Naive thymus-derived CD4-positive, alpha-beta T cell (primary cell): ENCODE data around the gene CHRNA4. TPM values are rescaled to one million over a fixed set of nuclear protein-coding genes. Genes with fewer than 3 reads are reported as not detected.

Experiments used
- ATAC-seq: fragments of 150-1000 bp; cut with Tn5 transposase; 2 replicates; pipeline ENCODE4 v1.10.0; 2021; ENCODE audit warnings: mild to moderate bottlenecking, moderate library complexity
- CTCF ChIA-PET: fragments of 350-600 bp; sonication (Branson Sonifier 250); formaldehyde crosslinking; loops from one replicate; lab custom pipeline; 2021; ENCODE audit warnings: antibody characterized with exemption; lab: Charles Lee
- POLR2A ChIA-PET: fragments of 350-600 bp; sonication (Branson Sonifier 250); formaldehyde crosslinking; loops from one replicate; lab custom pipeline; 2021; ENCODE audit warnings: antibody characterized with exemption, inconsistent platforms; lab: Charles Lee
- DNase-seq, 9 donors: peaks; one replicate each; pipeline versions ENCODE4 v3.0.0 to v3.0.0-alpha.2; 2020 to 2022; ENCODE audit warnings: mixed read lengths in 1 of 9
- H3K27ac ChIP-seq: one replicate; pipeline ENCODE4 v1.7.0; 2013; ENCODE audit warnings: mild to moderate bottlenecking, low read depth, low read length, moderate library complexity
- H3K27me3 ChIP-seq, 2 donors: one replicate each; pipeline ENCODE4 v1.7.0; 2013; ENCODE audit warnings: low read length in 2 of 2, mild to moderate bottlenecking in 2 of 2, moderate library complexity in 2 of 2; ENCODE audit not compliant: control insufficient read depth in 2 of 2, insufficient read depth in 2 of 2
- H3K36me3 ChIP-seq, 3 experiments: 1 replicate in 2 of 3; 2 replicates in 1 of 3; pipeline ENCODE4 v1.7.0; 2013; ENCODE audit warnings: low read length in 3 of 3, mild to moderate bottlenecking in 3 of 3, moderate library complexity in 1 of 3; ENCODE audit not compliant: insufficient read depth in 3 of 3, control insufficient read depth in 2 of 3
- H3K4me1 ChIP-seq, 2 donors: one replicate each; pipeline ENCODE4 v1.7.0; 2013; ENCODE audit warnings: low read length in 2 of 2, mild to moderate bottlenecking in 2 of 2, moderate library complexity in 1 of 2; ENCODE audit not compliant: control insufficient read depth in 2 of 2, insufficient read depth in 2 of 2
- H3K4me3 ChIP-seq: 2 replicates; pipeline ENCODE4 v1.7.0; 2013; ENCODE audit warnings: mild to moderate bottlenecking, low read length
- H3K9me3 ChIP-seq, 3 experiments: 1 replicate in 2 of 3; 2 replicates in 1 of 3; pipeline ENCODE4 v1.7.0; 2013; ENCODE audit warnings: low read length in 3 of 3; ENCODE audit not compliant: control insufficient read depth in 2 of 3
- H3K27ac Mint-ChIP-seq, 9 donors: one replicate each; pipeline ENCODE4 v1.8.0; 2020 to 2022; ENCODE audit warnings: mixed read lengths in 9 of 9, mild to moderate bottlenecking in 8 of 9, moderate library complexity in 5 of 9, inconsistent platforms in 2 of 9
- H3K27me3 Mint-ChIP-seq, 5 donors: one replicate each; pipeline ENCODE4 v1.8.0; 2021 to 2022; ENCODE audit warnings: mixed read lengths in 5 of 5, mild to moderate bottlenecking in 1 of 5
- H3K36me3 Mint-ChIP-seq, 5 donors: one replicate each; pipeline ENCODE4 v1.8.0; 2020 to 2022; ENCODE audit warnings: mixed read lengths in 5 of 5, mild to moderate bottlenecking in 3 of 5, inconsistent platforms in 1 of 5
- H3K4me1 Mint-ChIP-seq, 7 donors: one replicate each; pipeline ENCODE4 v1.8.0; 2020 to 2022; ENCODE audit warnings: mixed read lengths in 7 of 7, mild to moderate bottlenecking in 3 of 7, inconsistent platforms in 1 of 7
- H3K4me3 Mint-ChIP-seq, 10 donors: one replicate each; pipeline ENCODE4 v1.8.0; 2020 to 2022; ENCODE audit warnings: mild to moderate bottlenecking in 10 of 10, mixed read lengths in 10 of 10, moderate library complexity in 6 of 10, inconsistent platforms in 2 of 10
- H3K9me3 Mint-ChIP-seq, 11 donors: one replicate each; pipeline ENCODE4 v1.8.0; 2020 to 2022; ENCODE audit warnings: mixed read lengths in 11 of 11, mild to moderate bottlenecking in 4 of 11, inconsistent platforms in 1 of 11, moderate library complexity in 1 of 11
- intact Hi-C, 2 donors: fragments of 100-400 bp; cut with micrococcal nuclease; formaldehyde crosslinking; loops; one replicate each; pipeline ENCODE4 v1.15.1; 2023
- polyA plus RNA-seq, 2 donors: library from polyadenylated mRNA; unstranded; fragments of 300-500 nt; fragmentation: Illumina TruSeq; gene quantifications; one replicate each; pipeline ENCODE4 v1.2.3, GENCODE V29; 2021
- total RNA-seq, 6 experiments: library from RNA in 5 of 6; stranded (reverse) in 5 of 6; gene quantifications; 1 replicate in 5 of 6; 2 replicates in 1 of 6; pipeline ENCODE4 v1.2.3 and lab custom pipeline; 2021 to 2026

CHRNA4 gene
- total and polyA plus RNA-seq, 7 experiments from 2014 or later, result not detected

DNA sequence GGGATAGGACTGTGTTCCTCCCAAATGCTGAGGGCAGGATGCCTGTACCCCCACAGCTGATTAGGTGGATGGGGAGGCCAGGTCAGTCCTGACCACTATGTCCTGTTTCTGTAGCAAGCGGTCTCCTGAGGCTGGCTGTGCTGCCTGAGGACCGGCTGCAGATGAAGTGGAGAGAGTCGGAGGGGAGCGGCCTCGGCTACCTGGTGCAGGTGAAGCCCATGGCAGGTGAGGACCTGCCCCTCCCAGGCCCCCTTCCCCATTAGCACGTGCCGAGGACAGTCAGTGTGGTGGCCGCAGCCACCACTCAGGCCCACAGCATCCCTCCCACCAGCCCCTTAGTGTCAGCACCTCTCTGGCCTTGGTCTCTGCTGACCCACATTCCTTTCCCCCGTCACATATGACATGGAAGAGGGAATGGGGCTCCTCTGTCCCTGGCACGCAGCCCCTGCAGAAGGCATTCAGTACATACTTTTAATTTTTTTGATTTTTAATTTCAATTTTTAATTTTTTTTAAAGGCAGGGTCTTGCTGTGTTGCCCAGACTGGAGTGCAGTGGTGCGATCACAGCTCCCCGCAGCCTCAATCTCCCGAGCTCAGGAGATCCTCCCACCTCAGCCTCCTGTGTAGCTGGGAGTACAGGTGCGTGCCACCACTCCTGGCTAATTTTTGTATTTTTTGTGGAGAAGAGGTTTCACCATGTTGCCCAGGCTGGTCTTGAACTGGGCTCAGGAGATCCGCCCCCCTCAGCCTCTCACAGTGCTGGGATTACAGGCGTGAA lies 63.2 kb downstream of the CHRNA4 start:
- Histone ChIP-seq H3K27me3 (no peaks in the 10 kb centered on the region), H3K27ac (no peak overlapping the region), H3K9me3 (no peaks in the 10 kb centered on the region), H3K36me3 (no peaks in the 10 kb centered on the region), H3K4me1 (peaks cover 0 to 7% of the 10 kb centered on the region in 2 donors), H3K4me3 (no peak overlapping the region)
- ChIA-PET POLR2A (no interaction called here), CTCF (no interaction called here)
- H3K27me3 Mint-ChIP-seq, result peaks cover 18 to 34% (median 32%) of the 10 kb centered on the region in 5 donors
- ATAC-seq, result no peak
- H3K36me3 Mint-ChIP-seq, result peaks cover 0 to 3% (median 0%) of the 10 kb centered on the region in 5 donors
- no peak for DNase-seq
- H3K4me1 Mint-ChIP-seq, result peaks cover 5 to 15% (median 9%) of the 10 kb centered on the region in 7 donors
- H3K9me3 Mint-ChIP-seq, result peaks cover 2 to 21% (median 11%) of the 10 kb centered on the region in 11 donors
- no peak overlapping the region for H3K4me3 Mint-ChIP-seq
- no peak overlapping the region for H3K27ac Mint-ChIP-seq
- intact Hi-C loops, result no loop called here

DNA sequence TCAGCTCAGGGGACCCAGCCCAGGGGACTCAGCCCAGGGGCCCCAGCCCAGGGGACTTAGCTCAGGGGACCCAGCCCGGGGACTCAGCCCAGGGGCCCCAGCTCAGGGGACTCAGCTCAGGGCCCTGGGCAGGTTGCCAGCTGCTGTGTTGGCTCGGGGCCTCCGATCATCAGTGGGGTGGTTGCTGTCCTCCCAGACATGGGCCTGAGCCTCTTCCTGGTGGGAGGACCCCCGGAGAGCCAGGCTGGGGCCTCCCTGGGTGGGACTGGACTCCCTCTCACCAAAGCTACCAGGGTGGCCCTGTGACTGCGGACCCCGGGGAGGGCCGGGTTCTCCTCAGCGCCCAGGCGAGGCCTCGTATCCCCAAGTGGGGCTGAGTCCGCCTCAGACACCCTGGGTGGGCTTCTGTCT lies 63.8 kb downstream of the CHRNA4 start:
- H3K4me1 ChIP-seq, result peaks cover 0 to 7% of the 10 kb centered on the region in 2 donors
- DNase-seq (no peak), ATAC-seq (no peak)
- no peaks in the 10 kb centered on the region for H3K27me3 ChIP-seq
- H3K36me3 ChIP-seq, result no peaks in the 10 kb centered on the region
- CTCF ChIA-PET, result no interaction called here
- peaks cover 5 to 15% (median 9%) of the 10 kb centered on the region in 7 donors for H3K4me1 Mint-ChIP-seq
- H3K27me3 Mint-ChIP-seq, result peaks cover 15 to 29% (median 27%) of the 10 kb centered on the region in 5 donors
- no peak overlapping the region for H3K27ac ChIP-seq
- H3K4me3 Mint-ChIP-seq, result no peak overlapping the region
- H3K4me3 ChIP-seq, result no peak overlapping the region
- peaks cover 2 to 15% (median 7%) of the 10 kb centered on the region in 11 donors for H3K9me3 Mint-ChIP-seq
- intact Hi-C loops, result no loop called here
- H3K27ac Mint-ChIP-seq, result no peak overlapping the region
- H3K36me3 Mint-ChIP-seq, result peaks cover 0 to 3% (median 0%) of the 10 kb centered on the region in 5 donors
- POLR2A ChIA-PET, result no interaction called here
- no peaks in the 10 kb centered on the region for H3K9me3 ChIP-seq

DNA sequence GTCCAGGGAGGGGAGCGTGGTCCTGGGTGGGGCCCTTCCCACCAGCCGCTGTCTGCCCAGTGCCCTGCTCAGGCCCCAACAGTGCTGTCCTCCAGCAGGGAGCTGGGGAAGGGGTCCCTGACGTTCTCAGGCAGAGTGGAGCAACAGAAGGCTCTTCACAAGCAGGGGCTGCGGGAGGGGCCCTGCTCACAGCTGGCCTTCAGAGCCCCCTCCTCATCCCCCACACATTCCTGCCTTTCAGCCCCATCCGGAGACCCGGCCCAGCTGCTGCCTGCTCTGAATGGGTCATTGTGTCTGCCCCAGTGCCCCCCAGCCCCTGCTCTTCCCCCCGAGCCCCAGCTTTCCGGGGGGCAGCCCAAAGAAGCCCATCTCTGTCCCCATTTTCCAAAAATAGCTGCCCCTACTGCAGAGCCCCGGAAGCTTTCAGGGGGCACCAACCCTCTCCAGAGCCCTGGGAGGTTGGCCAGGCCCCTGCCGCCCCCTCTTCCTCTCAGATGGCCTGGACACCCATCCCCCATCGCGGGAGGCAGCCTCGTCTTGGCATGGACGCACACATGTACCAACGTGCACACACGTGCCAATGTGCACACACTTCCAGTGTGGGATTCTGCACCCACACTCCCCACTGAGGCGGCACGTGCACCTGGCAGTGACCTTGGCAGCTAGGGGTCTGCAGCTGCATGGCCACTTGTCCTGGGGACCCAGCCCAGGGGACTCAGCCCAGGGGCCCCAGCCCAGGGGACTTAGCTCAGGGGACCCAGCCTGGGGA lies 64.4 kb downstream of the CHRNA4 start:
- POLR2A ChIA-PET, result interaction anchor here (0.6 to 2.0 kb wide), 2 partner anchors 12 to 96 kb away, joined by 3 to 5 read pairs; no protein-coding TSS in a partner anchor
- peaks cover 0 to 3% (median 0%) of the 10 kb centered on the region in 5 donors for H3K36me3 Mint-ChIP-seq
- H3K27ac Mint-ChIP-seq, result no peak overlapping the region

DNA sequence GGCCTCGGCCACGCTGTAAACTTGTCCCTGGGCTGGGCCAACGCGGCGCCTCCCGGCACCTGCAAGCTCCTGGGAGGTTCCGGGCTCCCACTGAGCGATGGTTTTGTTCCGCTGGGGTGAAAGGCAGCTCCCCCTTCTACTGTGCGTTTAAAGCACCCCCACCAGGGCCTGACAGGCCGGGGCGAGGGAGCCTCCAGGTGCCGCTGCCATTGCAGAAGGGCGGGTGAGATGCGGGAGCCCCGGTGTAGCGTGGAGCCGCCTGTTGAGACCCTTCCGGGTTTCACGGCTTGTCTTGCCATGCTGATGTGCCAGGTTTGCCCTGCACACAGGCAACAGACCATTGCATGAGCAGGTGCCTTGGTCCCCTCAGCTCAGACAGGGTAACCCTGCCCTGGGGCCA lies 65.3 kb downstream of the CHRNA4 start:
- intact Hi-C loops, result no loop called here
- Histone ChIP-seq H3K9me3 (no peaks in the 10 kb centered on the region), H3K27me3 (no peaks in the 10 kb centered on the region), H3K4me1 (peaks cover 0 to 7% of the 10 kb centered on the region in 2 donors), H3K27ac (no peak overlapping the region), H3K4me3 (no peak overlapping the region), H3K36me3 (no peaks in the 10 kb centered on the region)
- Mint-ChIP-seq H3K4me1 (peaks cover 5 to 15% (median 9%) of the 10 kb centered on the region in 7 donors), H3K9me3 (peaks cover 0 to 5% (median 1%) of the 10 kb centered on the region in 11 donors), H3K36me3 (peaks cover 0 to 3% (median 0%) of the 10 kb centered on the region in 5 donors), H3K4me3 (peak overlapping the region in 4 of 10 donors; percentile 30 to 57 (median 38)), H3K27ac (peak overlapping the region in 1 of 9 donors; percentile 40), H3K27me3 (peaks cover 11 to 18% (median 17%) of the 10 kb centered on the region in 5 donors)
- ChIA-PET CTCF (interaction anchor here (0.5 kb wide), 1 partner anchor 9 kb away, joined by 4 read pairs; no protein-coding TSS in a partner anchor), POLR2A (interaction anchor here (2.0 kb wide), 1 partner anchor 11 kb away, joined by 5 read pairs; no protein-coding TSS in a partner anchor)
- ATAC-seq (peak; percentile 7), DNase-seq (peak in 1 of 9 donors; percentile 6)

More for the DNA sequence above, 64.4 kb downstream of the CHRNA4 start:
- peaks cover 0 to 7% of the 10 kb centered on the region in 2 donors for H3K4me1 ChIP-seq
- ATAC-seq (no peak), DNase-seq (no peak)
- no peaks in the 10 kb centered on the region for H3K9me3 ChIP-seq
- intact Hi-C loops, result no loop called here
- peaks cover 5 to 15% (median 9%) of the 10 kb centered on the region in 7 donors for H3K4me1 Mint-ChIP-seq
- CTCF ChIA-PET, result interaction anchor here (0.5 kb wide), 1 partner anchor 10 kb away, joined by 4 read pairs; no protein-coding TSS in a partner anchor
- no peak overlapping the region for H3K4me3 ChIP-seq
- peaks cover 2 to 10% (median 4%) of the 10 kb centered on the region in 11 donors for H3K9me3 Mint-ChIP-seq
- no peaks in the 10 kb centered on the region for H3K36me3 ChIP-seq
- peaks cover 15 to 27% (median 23%) of the 10 kb centered on the region in 5 donors for H3K27me3 Mint-ChIP-seq
- no peak overlapping the region for H3K4me3 Mint-ChIP-seq
- H3K27ac ChIP-seq, result no peak overlapping the region
- no peaks in the 10 kb centered on the region for H3K27me3 ChIP-seq

DNA sequence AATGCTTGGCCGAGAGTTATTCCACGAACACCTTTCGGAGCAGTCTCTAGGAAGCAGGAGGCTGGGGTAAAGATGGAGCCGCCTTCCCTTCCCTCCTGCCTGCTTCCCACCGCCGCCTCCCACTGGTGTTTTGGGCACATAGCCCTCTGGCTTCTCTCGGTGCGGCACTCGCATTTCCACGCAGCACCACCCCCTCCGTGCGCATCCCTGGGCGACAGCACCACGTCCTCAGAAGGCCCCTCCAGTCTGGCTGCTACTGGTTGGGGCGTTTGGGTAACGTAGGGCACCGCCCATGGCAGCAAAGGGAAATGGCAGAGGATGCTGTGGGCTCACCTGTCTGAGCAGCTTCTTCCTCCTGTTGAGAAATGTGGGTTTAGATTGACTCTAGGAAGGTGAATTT lies 65.7 kb downstream of the CHRNA4 start:
- ChIA-PET POLR2A (interaction anchor here (2.0 kb wide), 1 partner anchor 11 kb away, joined by 5 read pairs; no protein-coding TSS in a partner anchor), CTCF (interaction anchor here (1.2 kb wide), 1 partner anchor 11 kb away, joined by 3 read pairs; no protein-coding TSS in a partner anchor)
- Histone ChIP-seq H3K4me1 (peaks cover 0 to 7% of the 10 kb centered on the region in 2 donors), H3K27me3 (no peaks in the 10 kb centered on the region), H3K27ac (no peak overlapping the region), H3K4me3 (no peak overlapping the region), H3K9me3 (no peaks in the 10 kb centered on the region), H3K36me3 (no peaks in the 10 kb centered on the region)
- H3K9me3 Mint-ChIP-seq, result peaks cover 0 to 3% (median 0%) of the 10 kb centered on the region in 11 donors
- DNase-seq (peak in 5 of 9 donors; percentile 15 to 32 (median 25)), ATAC-seq (peak; percentile 44)
- H3K27ac Mint-ChIP-seq, result peak overlapping the region in 2 of 9 donors; percentile 40 to 66
- H3K4me1 Mint-ChIP-seq, result peaks cover 5 to 15% (median 9%) of the 10 kb centered on the region in 7 donors
- peaks cover 0 to 3% (median 0%) of the 10 kb centered on the region in 5 donors for H3K36me3 Mint-ChIP-seq
- intact Hi-C loops, result no loop called here
- H3K27me3 Mint-ChIP-seq, result peaks cover 9 to 17% (median 13%) of the 10 kb centered on the region in 5 donors
- peak overlapping the region in 5 of 10 donors; percentile 30 to 57 (median 41) for H3K4me3 Mint-ChIP-seq

DNA sequence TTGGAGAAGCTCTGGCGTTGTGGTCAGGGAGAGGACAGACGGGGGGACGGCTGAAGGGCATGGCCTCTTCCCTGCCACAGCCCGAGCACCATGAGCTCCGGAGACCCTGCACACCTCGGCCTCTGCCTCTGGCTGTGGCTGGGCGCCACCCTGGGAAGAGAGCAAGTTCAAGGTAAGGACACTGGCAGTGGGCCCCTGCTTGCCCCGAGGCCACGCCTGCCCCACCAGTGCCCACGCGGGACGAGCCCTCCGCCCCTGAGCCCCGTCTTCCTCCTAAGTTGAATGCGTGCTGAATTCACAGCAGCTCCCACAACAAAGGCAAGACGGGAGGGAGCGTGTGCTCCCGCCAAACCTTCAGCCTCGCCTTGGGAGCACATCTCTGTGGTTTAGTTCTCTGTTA lies 66.1 kb downstream of the CHRNA4 start:
- H3K4me3 Mint-ChIP-seq, result peak overlapping the region in 3 of 10 donors; percentile 30 to 57 (median 34)
- no peak for ATAC-seq

More for the DNA sequence above, 66.1 kb downstream of the CHRNA4 start:
- Mint-ChIP-seq H3K27ac (peak overlapping the region in 2 of 9 donors; percentile 40 to 66), H3K4me1 (peaks cover 5 to 15% (median 9%) of the 10 kb centered on the region in 7 donors), H3K36me3 (peaks cover 0 to 3% (median 0%) of the 10 kb centered on the region in 5 donors), H3K27me3 (peaks cover 8 to 17% (median 9%) of the 10 kb centered on the region in 5 donors), H3K9me3 (peaks cover 0 to 3% (median 0%) of the 10 kb centered on the region in 11 donors)
- POLR2A ChIA-PET, result interaction anchor here (2.0 kb wide), 1 partner anchor 11 kb away, joined by 5 read pairs; no protein-coding TSS in a partner anchor
- intact Hi-C loops, result no loop called here
- Histone ChIP-seq H3K9me3 (no peaks in the 10 kb centered on the region), H3K27me3 (no peaks in the 10 kb centered on the region), H3K36me3 (no peaks in the 10 kb centered on the region), H3K27ac (no peak overlapping the region), H3K4me3 (no peak overlapping the region), H3K4me1 (peaks cover 0 to 7% of the 10 kb centered on the region in 2 donors)
- CTCF ChIA-PET, result interaction anchor here (1.2 kb wide), 1 partner anchor 10 kb away, joined by 3 read pairs; no protein-coding TSS in a partner anchor
- DNase-seq, result no peak
